Mucosa of descending colon (tissue), 3 donors: ENCODE results near the gene SERPINB13. TPM values are rescaled to one million over a fixed set of nuclear protein-coding genes. Genes with fewer than 3 reads are reported as not detected.

Source experiments
- ATAC-seq: fragments of 200-7000 bp; cut with Tn5 transposase; one replicate; pipeline ENCODE4 v1.9.1; 2020; ENCODE audit warnings: mild to moderate bottlenecking, moderate library complexity
- DNase-seq, 3 donors: peaks; one replicate each; pipeline ENCODE4 v3.0.0-alpha.2; 2020
- H3K36me3 ChIP-seq: fragments of 200-600 bp; one replicate; pipeline ENCODE4 v1.8.0; 2021; ENCODE audit warnings: low read depth, mild to moderate bottlenecking
- H3K4me1 ChIP-seq: fragments of 200-600 bp; one replicate; pipeline ENCODE4 v1.8.0; 2021; ENCODE audit warnings: low read depth, mild to moderate bottlenecking
- H3K4me3 ChIP-seq: fragments of 200-600 bp; one replicate; pipeline ENCODE4 v1.8.0; 2021; ENCODE audit warnings: mild to moderate bottlenecking
- H3K9me3 ChIP-seq: fragments of 200-600 bp; one replicate; pipeline ENCODE4 v1.8.0; 2021; ENCODE audit warnings: mild to moderate bottlenecking
- intact Hi-C, 2 donors: fragments of 100-400 bp; cut with DNase I in 1 of 2; cut with micrococcal nuclease in 1 of 2; formaldehyde crosslinking; loops; one replicate each; pipeline versions ENCODE4 v1.11.0 to v1.11.1; 2022; cut with DNase I, micrococcal nuclease
- total RNA-seq, 3 donors: library from RNA; stranded (reverse); fragmentation: NEBNext Ultra II Directional in 2 of 3; extraction: Animal tissue kit (Norgen Biotek cat#: 25700) in 2 of 3; gene quantifications; one replicate each; pipeline versions ENCODE4 v1.2.1 to v1.2.4, GENCODE V29; 2021 to 2023
- TF ChIP-seq, protein P1 (sequence below): fragments of 200-600 bp; IDR thresholded peaks from one replicate; pipeline ENCODE4 v1.8.0; 2022; ENCODE audit warnings: antibody characterized with exemption, mild to moderate bottlenecking
- donor health status: DM: no; HTN: no; CAD: no; lungs with moderate emphysema.
- donor health status: DM: no; HTN: no; CAD: no.
- donor health status: DM: no; HTN: yes; CAD: no.

The SERPINB13 gene
- total RNA-seq, 3 donors from 2014 or later: not detected

DNA sequence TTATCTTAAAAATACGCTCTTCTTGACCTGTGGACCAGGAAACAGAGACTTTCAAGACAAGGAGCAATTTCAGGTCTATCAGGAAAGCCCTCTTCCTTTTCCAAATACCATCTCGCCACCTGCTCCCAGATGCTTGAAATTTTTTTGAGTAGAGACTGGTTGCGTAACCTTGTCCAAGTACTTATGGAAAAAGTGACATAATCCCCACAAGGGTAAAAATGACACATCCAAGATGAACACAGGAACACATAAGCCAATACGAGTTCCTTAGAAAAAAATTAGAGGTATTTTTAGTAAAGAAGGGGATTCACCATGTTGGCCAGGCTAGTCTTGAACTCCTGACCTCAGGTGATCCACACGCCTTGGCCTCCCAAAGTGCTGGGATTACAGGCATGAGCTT lies 1.8 kb downstream of the SERPINB13 start:
- ATAC-seq: no peak
- Histone ChIP-seq H3K4me3 (no peak overlapping the region), H3K36me3 (no peaks in the 10 kb centered on the region), H3K4me1 (no peaks in the 10 kb centered on the region), H3K9me3 (no peaks in the 10 kb centered on the region)
- intact Hi-C loops: no loop called here
- TF ChIP-seq, protein P1, sequence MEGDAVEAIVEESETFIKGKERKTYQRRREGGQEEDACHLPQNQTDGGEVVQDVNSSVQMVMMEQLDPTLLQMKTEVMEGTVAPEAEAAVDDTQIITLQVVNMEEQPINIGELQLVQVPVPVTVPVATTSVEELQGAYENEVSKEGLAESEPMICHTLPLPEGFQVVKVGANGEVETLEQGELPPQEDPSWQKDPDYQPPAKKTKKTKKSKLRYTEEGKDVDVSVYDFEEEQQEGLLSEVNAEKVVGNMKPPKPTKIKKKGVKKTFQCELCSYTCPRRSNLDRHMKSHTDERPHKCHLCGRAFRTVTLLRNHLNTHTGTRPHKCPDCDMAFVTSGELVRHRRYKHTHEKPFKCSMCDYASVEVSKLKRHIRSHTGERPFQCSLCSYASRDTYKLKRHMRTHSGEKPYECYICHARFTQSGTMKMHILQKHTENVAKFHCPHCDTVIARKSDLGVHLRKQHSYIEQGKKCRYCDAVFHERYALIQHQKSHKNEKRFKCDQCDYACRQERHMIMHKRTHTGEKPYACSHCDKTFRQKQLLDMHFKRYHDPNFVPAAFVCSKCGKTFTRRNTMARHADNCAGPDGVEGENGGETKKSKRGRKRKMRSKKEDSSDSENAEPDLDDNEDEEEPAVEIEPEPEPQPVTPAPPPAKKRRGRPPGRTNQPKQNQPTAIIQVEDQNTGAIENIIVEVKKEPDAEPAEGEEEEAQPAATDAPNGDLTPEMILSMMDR: no peak
- DNase-seq: no peak

DNA sequence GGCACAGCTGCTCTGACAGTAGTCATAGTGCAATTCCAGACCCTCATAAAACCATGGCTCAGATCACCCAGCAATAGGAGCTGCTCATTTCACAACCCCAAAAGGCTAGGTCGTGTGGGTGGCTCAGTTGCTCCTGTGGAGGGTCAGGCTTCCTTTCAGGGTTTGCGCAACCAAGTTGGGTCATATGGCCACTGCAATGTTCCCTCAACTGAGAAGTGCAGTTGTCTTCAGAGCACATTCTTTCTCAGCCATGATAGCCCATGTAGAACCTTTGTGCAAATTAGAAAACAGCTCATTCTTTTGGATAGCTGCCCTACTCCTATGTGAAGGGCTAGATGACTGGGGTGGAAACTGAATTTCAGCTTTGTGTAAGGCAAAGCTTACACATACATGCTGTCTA lies 3.2 kb downstream of the SERPINB13 start:
- intact Hi-C loops: no loop called here
- TF ChIP-seq, protein P1: no peak
- H3K36me3 ChIP-seq: no peaks in the 10 kb centered on the region
- no peaks in the 10 kb centered on the region for H3K4me1 ChIP-seq
- no peaks in the 10 kb centered on the region for H3K9me3 ChIP-seq
- DNase-seq: no peak
- ATAC-seq: no peak
- H3K4me3 ChIP-seq: no peak overlapping the region

DNA sequence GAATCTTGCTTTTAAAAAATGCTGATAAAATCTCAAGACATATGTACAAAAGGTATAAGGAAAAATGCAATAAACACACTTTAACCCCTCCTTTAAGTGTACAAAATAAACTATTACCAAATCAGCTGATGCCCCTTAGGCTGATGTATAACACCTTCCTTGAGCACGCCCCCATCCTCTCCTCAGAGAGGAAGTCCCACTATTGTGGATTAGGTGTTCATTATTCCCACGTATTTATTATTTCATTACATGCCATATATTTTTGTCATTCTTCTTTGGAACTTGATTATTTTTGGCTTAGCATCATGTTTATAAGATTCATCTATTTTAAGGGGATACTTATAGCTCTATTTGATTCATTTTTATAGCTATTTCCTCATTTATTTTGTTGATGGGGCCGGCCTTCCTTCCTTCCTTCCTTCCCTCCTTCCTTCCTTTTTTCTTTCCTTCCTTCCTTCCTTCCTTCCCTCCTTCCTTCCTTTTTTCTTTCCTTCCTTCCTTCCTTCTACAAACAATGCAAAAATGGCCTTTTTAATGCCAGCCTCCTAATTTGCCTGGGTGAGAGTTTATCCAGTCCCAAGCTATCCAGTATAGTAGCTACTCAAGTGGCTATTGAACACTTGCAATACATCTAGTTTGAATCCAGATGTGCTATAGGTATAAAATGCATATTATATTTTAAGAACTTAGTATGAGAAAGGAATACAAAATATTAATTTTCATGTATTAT lies 4.0 kb downstream of the SERPINB13 start:
- no peak overlapping the region for H3K4me3 ChIP-seq
- TF ChIP-seq, protein P1: no peak
- intact Hi-C loops: no loop called here
- DNase-seq: no peak
- no peak for ATAC-seq
- H3K36me3 ChIP-seq: no peaks in the 10 kb centered on the region
- H3K4me1 ChIP-seq: no peaks in the 10 kb centered on the region
- H3K9me3 ChIP-seq: no peaks in the 10 kb centered on the region

DNA sequence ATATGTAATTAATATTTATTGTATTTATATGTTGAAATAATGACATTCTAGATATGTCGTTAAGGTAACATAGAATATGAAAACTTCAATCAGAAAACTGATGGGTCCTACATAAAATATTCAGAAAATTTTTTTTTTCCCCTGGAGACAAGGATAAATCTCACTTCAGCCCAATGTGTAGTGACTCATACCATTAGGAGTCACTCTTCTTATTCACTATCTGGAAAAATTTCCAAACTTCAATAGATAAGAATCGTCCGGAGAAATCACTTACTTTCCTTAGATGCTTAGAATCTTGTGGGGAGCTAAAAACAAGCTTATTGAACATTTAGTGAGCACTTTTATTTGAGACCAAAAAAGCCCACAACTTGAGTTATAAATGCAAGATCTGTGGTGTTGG lies 4.6 kb downstream of the SERPINB13 start:
- TF ChIP-seq, protein P1: no peak
- Histone ChIP-seq H3K4me3 (no peak overlapping the region), H3K4me1 (no peaks in the 10 kb centered on the region), H3K9me3 (no peaks in the 10 kb centered on the region), H3K36me3 (no peaks in the 10 kb centered on the region)
- no peak for DNase-seq
- intact Hi-C loops: no loop called here
- no peak for ATAC-seq

DNA sequence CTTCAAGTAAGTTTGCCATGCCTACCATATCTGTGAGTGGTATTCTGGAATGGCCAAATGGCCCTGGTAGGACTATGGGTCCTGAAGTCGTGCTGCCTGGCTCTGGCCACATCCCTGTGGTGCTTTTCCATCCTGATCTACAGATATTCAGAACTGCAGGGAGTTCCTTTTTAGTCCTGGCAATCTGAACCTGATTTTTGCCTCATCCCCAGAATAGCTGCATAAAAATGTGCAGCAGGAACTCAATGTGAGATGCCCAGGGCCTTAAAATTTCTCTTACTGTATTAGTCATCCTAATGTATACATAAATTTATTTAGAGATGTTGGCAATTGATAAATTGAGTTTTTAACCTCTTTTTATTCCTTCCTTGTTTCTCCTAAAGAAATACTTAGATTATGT lies 5.3 kb downstream of the SERPINB13 start:
- TF ChIP-seq, protein P1: no peak
- no peak for ATAC-seq
- H3K4me3 ChIP-seq: no peak overlapping the region
- H3K4me1 ChIP-seq: no peaks in the 10 kb centered on the region
- intact Hi-C loops: no loop called here
- H3K36me3 ChIP-seq: no peaks in the 10 kb centered on the region
- DNase-seq: no peak
- no peaks in the 10 kb centered on the region for H3K9me3 ChIP-seq

- H3K9me3 ChIP-seq: no peaks in the 10 kb centered on the region
- ATAC-seq (no peak), DNase-seq (no peak)
- TF ChIP-seq, protein P1: no peak
- H3K36me3 ChIP-seq: no peaks in the 10 kb centered on the region
- H3K4me3 ChIP-seq: no peak overlapping the region
- H3K4me1 ChIP-seq: no peaks in the 10 kb centered on the region
- intact Hi-C loops: no loop called here
Observed at GRCh38 chr18:63596964-63597363, 9.8 kb downstream of the SERPINB13 start.
